WERI-Rb-1 (cell line): ENCODE measurements around the gene TRAPPC2L.

ENCODE experiments used
- DNase-seq: peaks from one replicate; pipeline ENCODE4 v3.0.0-alpha.2; 2020
- H3K27ac ChIP-seq: fragments of 250-450 bp; sonication (Bioruptor Pico); 2 replicates; pipeline ENCODE4 v1.5.1; 2020; ENCODE audit warnings: mild to moderate bottlenecking, moderate library complexity
- H3K27me3 ChIP-seq: fragments of 250-450 bp; sonication (Bioruptor Pico); 2 replicates; pipeline ENCODE4 v1.5.1; 2021; ENCODE audit warnings: mild to moderate bottlenecking, low read depth, moderate library complexity; ENCODE audit not compliant: insufficient read depth, severe bottlenecking
- H3K36me3 ChIP-seq: fragments of 250-450 bp; sonication (Bioruptor Pico); 2 replicates; pipeline ENCODE4 v1.5.1; 2020; ENCODE audit warnings: mild to moderate bottlenecking, moderate library complexity
- H3K4me3 ChIP-seq: 2 replicates; pipeline ENCODE4 v1.5.1; 2011; ENCODE audit warnings: low read depth, mild to moderate bottlenecking, control low read depth, low read length
- H3K9me3 ChIP-seq: fragments of 250-450 bp; sonication (Bioruptor Pico); 2 replicates; pipeline ENCODE4 v1.5.1; 2021; ENCODE audit warnings: mild to moderate bottlenecking, moderate library complexity; ENCODE audit not compliant: severe bottlenecking
- CTCF ChIP-seq: IDR thresholded peaks from 2 replicates; pipeline ENCODE4 v1.5.1; 2011; ENCODE audit warnings: low read depth, mild to moderate bottlenecking, control low read depth, inconsistent platforms, low read length

Gene TRAPPC2L

DNA sequence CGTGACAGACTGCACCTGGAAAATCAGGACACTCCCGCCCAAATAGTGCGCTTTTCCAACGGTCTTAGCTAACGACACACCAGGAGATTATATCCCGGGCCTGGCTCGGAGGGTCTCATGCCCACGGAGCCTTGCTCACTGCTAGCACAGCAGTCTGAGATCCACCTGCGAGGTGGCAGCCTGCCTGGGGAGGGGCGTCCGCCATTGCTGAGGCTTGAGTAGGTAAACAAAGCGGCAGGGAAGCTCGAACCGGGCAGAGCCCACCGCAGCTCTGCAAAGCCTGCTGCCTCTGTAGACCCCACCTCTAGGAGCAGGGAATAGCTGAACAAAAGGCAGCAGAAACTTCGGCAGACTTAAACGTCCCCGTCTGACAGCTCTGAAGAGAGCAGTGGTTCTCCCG is 5.3 kb upstream of the TRAPPC2L start:
- no peak overlapping the region for H3K27ac ChIP-seq
- TF ChIP-seq CTCF = no peak
- H3K9me3 ChIP-seq = no peaks in the 10 kb centered on the region
- no peak overlapping the region for H3K4me3 ChIP-seq
- H3K36me3 ChIP-seq = no peaks in the 10 kb centered on the region
- DNase-seq = no peak
- no peaks in the 10 kb centered on the region for H3K27me3 ChIP-seq

GRCh38 chr16:88853325-88853941 is 3.5 kb upstream of the TRAPPC2L start:
- DNase-seq = no peak
- Histone ChIP-seq H3K27me3 (no peaks in the 10 kb centered on the region), H3K4me3 (no peak overlapping the region), H3K9me3 (no peaks in the 10 kb centered on the region), H3K36me3 (no peaks in the 10 kb centered on the region), H3K27ac (no peak overlapping the region)
- no peak for TF ChIP-seq CTCF

DNA sequence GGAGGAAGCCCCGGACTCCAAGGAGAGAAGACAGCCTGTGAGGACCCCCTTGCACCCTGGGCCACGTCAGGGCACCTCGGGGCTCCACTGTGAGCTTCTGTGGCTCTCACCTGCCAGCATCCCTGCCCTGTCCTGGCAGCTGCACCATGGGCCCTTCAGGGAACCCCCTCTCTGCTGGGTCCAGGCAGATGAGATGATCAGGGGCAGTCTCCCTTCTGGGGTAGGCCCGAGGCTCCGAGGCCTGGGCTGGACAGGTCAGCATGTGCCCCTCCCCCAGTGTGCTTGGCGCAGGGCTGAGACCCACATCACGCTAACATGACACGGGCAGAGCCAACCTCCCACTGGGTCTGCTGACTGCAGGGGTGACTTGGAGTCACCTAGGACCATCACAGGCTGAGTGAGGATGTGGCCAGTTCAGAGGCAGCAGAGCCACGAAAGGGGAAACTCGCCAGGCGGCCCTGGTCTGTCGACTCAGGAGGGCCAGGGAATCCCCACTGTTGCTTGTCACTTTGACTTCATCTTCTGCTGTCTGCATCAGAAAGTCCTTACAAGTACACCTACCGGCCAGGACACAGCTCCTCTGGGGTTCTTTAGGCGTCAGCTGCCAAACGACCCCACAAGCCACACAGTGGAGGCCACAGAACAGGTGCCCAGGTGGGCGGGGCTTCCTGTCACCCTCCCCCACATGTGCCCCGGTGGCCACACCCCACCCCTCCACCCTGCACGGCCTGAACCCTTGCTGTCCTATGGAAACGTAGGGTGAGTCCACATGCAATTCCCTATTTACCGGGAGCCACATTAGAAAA is 2.4 kb upstream of the TRAPPC2L start:
- Histone ChIP-seq H3K27me3 (no peaks in the 10 kb centered on the region), H3K36me3 (no peaks in the 10 kb centered on the region; the same call in 1 of the 2 replicates), H3K4me3 (no peak overlapping the region), H3K27ac (no peak overlapping the region), H3K9me3 (no peaks in the 10 kb centered on the region)
- DNase-seq = no peak
- TF ChIP-seq CTCF = no peak

DNA sequence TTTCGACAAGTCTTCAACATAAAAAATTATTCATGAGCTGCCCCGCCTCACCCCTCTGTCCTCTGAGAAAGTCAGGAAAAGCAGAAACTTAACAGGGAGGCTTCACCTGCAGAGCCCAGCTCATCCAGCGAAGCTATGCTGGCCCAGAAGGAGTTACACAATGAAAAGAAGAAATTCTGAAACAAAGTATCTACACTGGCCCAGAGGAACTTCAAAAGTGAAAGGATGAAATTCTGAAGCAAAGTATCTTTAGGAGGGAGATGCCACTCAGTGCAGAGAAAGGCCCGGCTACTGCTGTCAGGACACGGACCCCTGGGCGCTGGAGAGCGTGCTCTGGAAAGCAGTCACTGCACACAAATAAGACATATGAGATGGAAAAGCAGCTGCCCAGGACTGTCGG is 1.8 kb upstream of the TRAPPC2L start:
- DNase-seq = no peak
- Histone ChIP-seq H3K27me3 (no peaks in the 10 kb centered on the region), H3K27ac (no peak overlapping the region), H3K36me3 (no peaks in the 10 kb centered on the region; the same call in 1 of the 2 replicates), H3K9me3 (no peaks in the 10 kb centered on the region), H3K4me3 (no peak overlapping the region)
- TF ChIP-seq CTCF = no peak

DNA sequence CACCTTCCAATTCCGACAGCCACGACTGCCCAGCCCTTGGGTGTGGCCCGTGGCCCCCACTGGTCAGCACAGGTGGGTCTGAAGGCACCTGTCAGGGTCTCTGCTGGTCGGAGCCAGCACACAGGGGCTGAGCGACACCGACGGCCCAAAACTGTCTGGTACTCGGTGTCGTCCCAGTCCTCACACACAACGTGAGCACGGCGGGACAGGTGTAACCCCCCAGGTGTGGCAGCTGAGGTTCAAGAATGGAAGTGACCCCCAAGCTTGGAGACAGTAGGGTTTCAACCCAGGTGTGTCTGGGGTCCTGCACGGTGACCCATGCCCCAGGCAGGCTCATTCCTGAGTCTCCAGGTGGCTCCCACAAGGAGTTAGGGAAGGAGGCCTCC is 1.2 kb upstream of the TRAPPC2L start:
- Histone ChIP-seq H3K36me3 (no peaks in the 10 kb centered on the region; the same call in 1 of the 2 replicates), H3K4me3 (no peak overlapping the region), H3K27me3 (no peaks in the 10 kb centered on the region), H3K27ac (no peak overlapping the region), H3K9me3 (no peaks in the 10 kb centered on the region)
- TF ChIP-seq CTCF = no peak
- no peak for DNase-seq
